Epithelial cell of proximal tubule (primary cell): ENCODE data around the gene FARP1. TPM values are rescaled to one million over a fixed set of nuclear protein-coding genes. Genes with fewer than 3 reads are reported as not detected.

ENCODE experiments used
- DNase-seq: peaks from one replicate; pipeline ENCODE4 v3.0.0-alpha.2; 2011; ENCODE audit warnings: low read depth
- H3K4me3 ChIP-seq: 2 replicates; pipeline ENCODE4 v1.5.1; 2011; ENCODE audit warnings: low read depth, mild to moderate bottlenecking, low read length
- CTCF ChIP-seq: conservative IDR thresholded peaks from 2 replicates; pipeline ENCODE4 v1.5.1; 2012; ENCODE audit warnings: low read depth, mild to moderate bottlenecking, low read length
- total RNA-seq: library from RNA; depleted of rRNA; stranded (reverse); fragments of >200 nt; gene quantifications from 2 replicates; pipeline ENCODE4 v1.2.3, GENCODE V29; 2015

The FARP1 gene
- total RNA-seq, 1 donor from 2014 or later, result 97.0 TPM

DNA sequence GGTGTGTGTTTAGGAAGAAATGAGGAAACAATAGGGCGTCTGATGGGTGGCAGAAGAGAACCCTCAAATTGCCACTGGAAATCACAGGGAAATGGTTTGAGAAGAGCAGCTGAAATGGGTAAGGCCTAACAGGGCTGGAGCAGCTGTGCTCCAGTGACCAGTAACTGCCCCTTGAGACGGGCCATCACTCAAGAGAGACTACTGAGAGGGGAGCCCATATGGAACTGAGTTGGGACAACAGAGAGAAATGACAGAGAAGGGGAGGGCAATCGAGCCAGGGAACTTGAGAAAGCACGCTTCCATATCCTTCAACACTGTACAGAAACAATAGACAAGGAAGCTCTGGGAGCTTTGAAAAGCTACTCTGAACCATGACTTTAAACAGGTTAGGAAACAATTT is 209.3 kb downstream of the FARP1 start:
- DNase-seq, result no peak
- no peak for TF ChIP-seq CTCF

DNA sequence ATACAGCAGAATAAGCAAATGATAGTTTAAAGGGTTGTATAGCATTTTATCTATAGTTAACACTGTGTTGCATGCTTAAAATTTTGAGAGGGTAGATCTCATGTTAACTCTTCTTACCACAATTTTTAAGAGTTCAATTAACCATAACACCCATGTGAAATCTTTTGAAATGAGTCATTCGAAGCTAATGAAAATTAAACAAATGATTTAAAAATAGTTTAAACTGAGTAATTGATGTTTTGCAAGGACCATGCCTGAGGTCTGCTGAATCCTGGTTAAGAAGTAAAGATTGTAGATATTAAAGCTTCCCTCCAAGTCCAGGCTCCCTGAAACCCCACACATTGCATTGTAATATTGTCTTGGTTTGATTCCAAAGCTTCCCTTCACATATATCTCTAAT is 210.9 kb downstream of the FARP1 start:
- no peak overlapping the region for H3K4me3 ChIP-seq
- DNase-seq, result no peak
- no peak for TF ChIP-seq CTCF

More for the DNA sequence above, 209.3 kb downstream of the FARP1 start:
- no peak overlapping the region for H3K4me3 ChIP-seq

- no peak for DNase-seq
- no peak overlapping the region for H3K4me3 ChIP-seq
- TF ChIP-seq CTCF, result no peak
Observed at GRCh38 chr13:98358937-98359336, 216.0 kb downstream of the FARP1 start.

- no peak for TF ChIP-seq CTCF
- DNase-seq, result no peak
- no peak overlapping the region for H3K4me3 ChIP-seq
Observed at GRCh38 chr13:98360545-98360944, 217.7 kb downstream of the FARP1 start.

GRCh38 chr13:98363326-98363725 is 220.4 kb downstream of the FARP1 start:
- no peak for TF ChIP-seq CTCF
- H3K4me3 ChIP-seq, result no peak overlapping the region
- DNase-seq, result no peak

GRCh38 chr13:98364179-98364578 is 221.3 kb downstream of the FARP1 start:
- no peak overlapping the region for H3K4me3 ChIP-seq
- TF ChIP-seq CTCF, result no peak
- no peak for DNase-seq

DNA sequence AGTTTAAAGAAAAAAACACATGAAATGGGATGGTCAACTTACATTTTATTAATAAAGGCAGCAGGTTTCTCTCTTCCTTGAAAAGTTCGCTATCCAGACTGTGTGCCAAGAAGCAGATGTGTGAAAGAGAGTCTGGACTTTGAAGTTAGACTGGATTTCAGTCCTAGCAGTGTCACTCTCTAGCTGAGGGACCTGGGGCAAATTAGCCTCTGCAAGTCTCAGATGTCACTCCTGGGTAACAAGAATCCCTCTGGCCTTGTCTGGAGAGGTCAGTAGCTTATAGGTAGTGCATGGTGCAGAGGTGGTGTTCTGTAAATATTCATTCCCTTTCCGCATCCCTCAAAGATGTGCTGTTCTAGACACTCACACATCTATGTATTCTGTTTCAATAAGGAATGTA is 221.8 kb downstream of the FARP1 start:
- DNase-seq, result no peak
- H3K4me3 ChIP-seq, result no peak overlapping the region
- no peak for TF ChIP-seq CTCF
